Jurkat, Clone E6-1 (cell line): ENCODE measurements around the gene ERVK3-1. TPM values are rescaled to one million over a fixed set of nuclear protein-coding genes. Genes with fewer than 3 reads are reported as not detected.
"Not testable (repeated sequence)": the region's sequence is repeated elsewhere in the genome, so short reads cannot be mapped to it uniquely, and the experiment has no call there.

Source experiments
- DNase-seq: peaks from one replicate; pipeline ENCODE4 v3.0.0-alpha.2; 2011; ENCODE audit warnings: low read depth, low spot score
- H3K4me3 ChIP-seq: 2 replicates; pipeline ENCODE4 v1.5.1; 2011; ENCODE audit warnings: mild to moderate bottlenecking, low read length, control low read depth, moderate library complexity
- polyA plus RNA-seq: library from polyadenylated mRNA; unstranded; fragments of >200 nt; gene quantifications from one replicate; pipeline ENCODE4 v1.2.1, GENCODE V29; 2012; ENCODE audit warnings: missing spikeins; ENCODE audit not compliant: insufficient read length, insufficient read depth

The ERVK3-1 gene, protein sequence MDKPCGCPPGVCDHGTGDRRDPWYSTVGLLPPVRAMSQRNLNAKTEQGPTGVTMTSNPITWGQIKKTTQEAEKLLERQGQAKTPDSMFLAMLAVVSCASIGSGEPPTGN
- 78.5 TPM for polyA plus RNA-seq

DNA sequence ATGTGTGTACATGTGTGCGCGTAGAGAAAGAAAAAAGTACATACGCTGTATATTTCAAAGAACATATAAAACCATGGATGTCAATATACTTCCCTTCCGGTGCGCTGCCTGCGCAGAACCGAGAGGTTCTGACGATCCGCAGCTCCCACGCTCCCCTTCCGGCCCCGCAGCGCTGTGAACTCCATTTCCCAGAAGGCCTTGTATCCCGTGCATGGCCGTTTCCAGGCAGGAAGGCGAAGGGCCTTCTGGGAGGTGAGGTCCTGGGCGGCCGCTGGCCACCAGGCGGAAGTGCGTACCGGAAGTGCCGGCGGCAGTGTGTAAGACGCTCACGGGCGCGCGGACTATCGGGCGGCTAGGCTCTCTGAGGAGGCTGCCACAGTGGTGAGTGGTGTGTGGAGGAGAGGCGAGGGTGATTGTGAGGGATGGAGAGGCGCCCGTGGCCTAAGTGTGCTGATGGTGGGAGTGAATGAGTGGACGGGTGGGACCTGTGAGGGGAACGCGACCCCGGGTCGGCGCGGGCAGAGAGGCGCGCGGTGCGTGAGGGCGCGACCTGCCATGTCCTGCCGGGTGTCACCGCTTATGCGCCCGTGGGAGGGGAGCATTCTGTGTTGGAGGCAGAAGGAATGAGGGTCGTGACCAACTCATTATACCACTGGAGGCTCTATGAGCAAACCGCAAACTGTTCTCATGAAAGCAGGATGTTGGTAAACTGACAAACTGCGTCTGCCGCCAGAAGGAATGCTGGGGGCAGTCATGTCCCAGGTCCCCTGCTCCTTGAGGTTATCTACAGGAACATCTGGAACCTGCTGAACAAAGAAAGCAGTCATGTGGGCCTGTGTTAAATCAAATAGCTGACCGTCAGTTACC lies at the start of gene ERVK3-1:
Gene ERVK3-1, plus strand, starts transcription at position 313 of the 867 bp plus-strand sequence. CDS start 6,792 bp downstream, outside the sequence.
- peak; percentile 95 for DNase-seq

DNA sequence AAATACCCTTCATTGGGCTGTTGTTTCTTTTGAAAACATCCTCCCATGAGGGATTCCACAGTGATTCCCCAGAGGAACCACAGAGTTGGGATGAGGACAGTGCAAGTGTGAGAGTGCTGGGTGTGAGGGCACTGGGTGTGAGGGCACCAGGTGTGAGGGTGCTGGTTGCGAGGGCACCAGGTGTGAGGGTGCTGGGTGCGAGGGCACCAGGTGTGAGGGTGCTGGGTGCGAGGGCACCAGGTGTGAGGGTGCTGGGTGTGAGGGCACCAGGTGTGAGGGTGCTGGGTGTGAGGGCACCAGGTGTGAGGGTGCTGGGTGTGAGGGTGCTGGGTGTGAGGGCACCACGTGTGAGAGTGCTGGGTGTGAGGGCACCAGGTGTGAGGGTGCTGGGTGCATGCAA lies 46.9 kb upstream of the ERVK3-1 start:
- not testable (repeated sequence) for H3K4me3 ChIP-seq, DNase-seq

More for the DNA sequence above, at the start of gene ERVK3-1:
- H3K4me3 ChIP-seq = peak within 1 kb of the TSS; percentile 93

DNA sequence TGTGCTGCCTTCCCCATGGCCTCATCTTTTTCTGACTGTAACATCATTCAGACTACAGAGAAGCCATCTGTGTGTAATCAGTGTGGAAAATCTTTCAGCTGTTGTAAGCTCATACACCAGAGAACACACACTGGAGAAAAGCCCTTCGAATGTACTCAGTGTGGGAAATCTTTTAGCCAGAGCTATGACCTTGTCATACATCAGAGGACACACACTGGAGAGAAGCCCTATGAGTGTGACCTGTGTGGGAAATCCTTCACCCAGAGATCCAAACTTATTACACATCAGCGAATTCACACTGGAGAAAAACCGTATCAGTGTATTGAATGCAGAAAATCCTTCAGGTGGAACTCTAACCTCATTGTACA lies 43.6 kb upstream of the ERVK3-1 start:
- DNase-seq = no peak
- no peak overlapping the region for H3K4me3 ChIP-seq

DNA sequence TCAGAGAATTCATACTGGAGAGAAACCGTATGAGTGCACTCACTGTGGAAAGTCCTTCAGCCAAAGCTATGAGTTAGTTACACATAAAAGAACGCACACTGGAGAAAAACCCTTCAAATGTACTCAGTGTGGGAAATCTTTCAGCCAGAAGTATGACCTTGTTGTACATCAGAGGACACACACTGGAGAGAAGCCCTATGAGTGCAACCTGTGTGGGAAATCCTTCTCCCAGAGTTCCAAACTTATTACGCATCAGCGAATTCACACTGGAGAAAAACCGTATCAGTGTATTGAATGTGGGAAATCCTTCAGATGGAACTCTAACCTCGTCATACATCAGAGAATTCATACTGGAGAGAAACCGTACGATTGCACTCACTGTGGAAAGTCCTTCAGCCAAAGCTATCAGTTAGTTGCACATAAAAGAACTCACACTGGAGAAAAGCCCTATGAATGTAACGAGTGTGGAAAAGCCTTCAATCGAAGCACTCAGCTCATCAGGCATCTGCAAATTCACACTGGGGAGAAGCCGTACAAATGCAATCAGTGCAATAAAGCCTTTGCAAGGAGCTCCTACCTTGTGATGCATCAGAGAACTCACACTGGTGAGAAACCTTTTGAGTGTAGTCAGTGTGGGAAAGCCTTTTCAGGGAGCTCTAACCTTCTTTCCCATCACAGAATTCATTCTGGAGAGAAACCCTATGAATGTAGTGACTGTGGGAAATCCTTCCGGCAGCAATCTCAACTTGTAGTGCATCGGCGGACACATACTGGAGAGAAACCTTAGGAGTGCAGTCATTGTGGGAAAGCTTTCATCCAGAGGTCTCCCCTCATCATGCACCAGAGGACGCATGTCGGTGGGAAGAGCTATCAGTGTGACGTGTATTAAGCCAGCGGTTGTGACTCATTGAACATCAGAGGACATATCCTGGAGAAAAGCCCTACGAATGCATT lies 42.9 kb upstream of the ERVK3-1 start:
- DNase-seq = no peak
- H3K4me3 ChIP-seq = no peak overlapping the region

DNA sequence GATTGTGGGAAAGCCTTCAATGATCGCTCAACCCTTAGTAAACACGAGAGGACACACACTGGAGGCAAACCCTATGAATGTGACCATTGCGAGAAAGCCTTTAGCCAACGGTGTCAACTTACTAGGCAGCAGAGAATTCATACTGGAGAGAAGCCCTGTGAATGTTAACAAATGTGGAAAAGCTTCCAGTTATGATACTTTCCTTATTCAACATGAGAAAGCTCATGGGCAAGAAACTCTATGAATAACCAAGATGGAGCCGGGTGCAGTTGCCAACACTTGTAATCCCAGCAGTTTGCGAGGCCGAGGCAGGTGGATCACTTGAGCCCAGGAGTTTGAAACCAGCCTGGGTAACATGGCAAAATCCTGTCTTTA lies 42.3 kb upstream of the ERVK3-1 start:
- no peak overlapping the region for H3K4me3 ChIP-seq
- no peak for DNase-seq

DNA sequence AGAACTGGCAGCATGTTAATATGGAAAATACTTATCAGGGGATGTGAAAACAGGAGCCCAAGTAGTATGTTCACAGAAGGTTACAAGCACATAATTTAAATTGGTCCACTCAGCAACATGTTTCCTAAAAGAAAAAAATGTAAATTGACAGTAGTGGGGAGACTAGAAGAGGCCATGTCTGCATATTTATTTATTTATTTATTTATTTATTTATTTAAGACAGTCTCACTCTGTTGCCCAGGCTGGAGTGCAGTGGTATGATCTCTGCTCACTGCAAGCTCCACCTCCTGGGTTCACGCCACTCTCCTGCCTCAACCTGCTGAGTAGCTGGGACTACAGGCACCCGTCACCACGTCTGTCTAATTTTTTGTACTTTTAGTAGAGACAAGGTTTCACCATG lies 40.1 kb upstream of the ERVK3-1 start:
- H3K4me3 ChIP-seq = no peak overlapping the region
- no peak for DNase-seq

DNA sequence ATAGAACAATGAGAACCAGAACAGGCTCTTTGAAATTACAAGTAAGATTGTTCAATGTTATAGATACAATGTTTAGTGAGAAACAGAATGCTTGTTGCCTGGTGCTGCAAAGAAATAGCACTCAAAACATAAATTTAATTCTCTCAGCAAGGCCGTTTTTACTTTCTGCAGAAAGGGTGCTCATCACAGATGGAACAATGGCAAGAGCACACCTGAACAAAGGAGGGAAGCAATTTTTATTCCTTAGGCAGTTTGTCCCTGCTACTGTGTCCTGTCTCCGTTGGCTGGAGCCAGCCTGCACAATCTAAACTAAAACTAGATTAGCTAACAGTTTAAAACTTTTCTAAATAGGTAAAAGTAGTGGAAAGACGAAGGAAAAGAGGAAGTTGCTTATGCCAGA lies 36.8 kb upstream of the ERVK3-1 start:
- no peak for DNase-seq
- no peak overlapping the region for H3K4me3 ChIP-seq

DNA sequence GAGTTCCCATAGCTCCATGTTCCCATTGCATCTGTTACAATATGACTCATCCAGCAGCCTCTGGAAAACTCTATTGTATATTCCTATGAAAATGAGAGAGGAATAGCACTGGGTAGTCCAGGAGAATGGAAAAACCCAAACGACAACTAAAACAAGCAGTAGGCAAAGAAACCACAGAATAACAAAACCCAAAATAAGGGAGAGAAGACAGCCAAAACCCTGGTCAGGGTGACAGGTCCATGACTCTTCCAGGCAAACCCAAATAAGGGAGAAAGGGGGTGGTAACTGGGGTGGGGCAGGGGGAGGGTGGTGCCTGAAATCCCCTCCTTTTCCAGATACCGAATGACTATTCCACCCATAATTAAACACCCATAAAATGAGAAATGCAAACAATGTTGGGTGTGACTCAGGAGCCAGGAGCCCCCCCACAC lies 30.4 kb upstream of the ERVK3-1 start:
- no peak overlapping the region for H3K4me3 ChIP-seq
- no peak for DNase-seq

DNA sequence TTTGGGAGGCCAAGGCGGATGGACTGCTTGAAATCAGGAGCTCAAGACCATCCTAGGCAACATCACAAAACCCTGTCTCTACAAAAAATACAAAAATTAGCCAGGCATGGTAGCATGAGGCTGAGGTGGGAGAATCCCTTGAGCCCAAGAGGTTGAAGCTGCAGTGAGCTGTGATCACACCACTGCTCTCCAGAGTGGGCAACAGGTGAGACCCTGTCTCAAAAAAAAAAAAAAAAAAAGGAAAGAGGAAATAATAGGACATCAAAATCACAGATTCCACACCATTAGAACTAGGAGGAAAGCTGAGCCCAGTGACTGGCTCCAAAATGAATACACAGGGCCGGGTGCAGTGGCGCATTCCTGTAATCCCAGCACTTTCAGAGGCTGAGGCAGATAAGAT lies 29.6 kb upstream of the ERVK3-1 start:
- DNase-seq = no peak
- H3K4me3 ChIP-seq = no peak overlapping the region

DNA sequence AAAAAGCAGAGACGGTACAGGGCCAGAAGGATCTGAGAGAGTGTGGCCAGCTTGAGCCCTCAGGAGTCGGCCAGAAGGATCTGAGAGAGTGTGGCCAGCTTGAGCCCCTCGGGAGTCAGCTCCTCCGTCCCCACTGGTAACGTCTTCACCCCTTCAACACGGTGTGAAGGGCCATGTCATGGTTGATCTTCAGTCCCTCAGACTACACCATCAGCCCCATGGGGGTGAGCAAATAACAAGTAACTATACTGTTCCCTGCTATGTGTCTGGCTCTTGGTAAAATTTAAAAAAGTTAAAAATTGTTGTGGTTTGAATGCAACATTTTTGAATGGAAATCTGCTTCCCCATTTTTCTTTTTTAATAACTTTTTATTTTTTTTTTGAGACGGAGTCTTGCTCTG lies 28.0 kb upstream of the ERVK3-1 start:
- no peak for DNase-seq
- no peak overlapping the region for H3K4me3 ChIP-seq

DNA sequence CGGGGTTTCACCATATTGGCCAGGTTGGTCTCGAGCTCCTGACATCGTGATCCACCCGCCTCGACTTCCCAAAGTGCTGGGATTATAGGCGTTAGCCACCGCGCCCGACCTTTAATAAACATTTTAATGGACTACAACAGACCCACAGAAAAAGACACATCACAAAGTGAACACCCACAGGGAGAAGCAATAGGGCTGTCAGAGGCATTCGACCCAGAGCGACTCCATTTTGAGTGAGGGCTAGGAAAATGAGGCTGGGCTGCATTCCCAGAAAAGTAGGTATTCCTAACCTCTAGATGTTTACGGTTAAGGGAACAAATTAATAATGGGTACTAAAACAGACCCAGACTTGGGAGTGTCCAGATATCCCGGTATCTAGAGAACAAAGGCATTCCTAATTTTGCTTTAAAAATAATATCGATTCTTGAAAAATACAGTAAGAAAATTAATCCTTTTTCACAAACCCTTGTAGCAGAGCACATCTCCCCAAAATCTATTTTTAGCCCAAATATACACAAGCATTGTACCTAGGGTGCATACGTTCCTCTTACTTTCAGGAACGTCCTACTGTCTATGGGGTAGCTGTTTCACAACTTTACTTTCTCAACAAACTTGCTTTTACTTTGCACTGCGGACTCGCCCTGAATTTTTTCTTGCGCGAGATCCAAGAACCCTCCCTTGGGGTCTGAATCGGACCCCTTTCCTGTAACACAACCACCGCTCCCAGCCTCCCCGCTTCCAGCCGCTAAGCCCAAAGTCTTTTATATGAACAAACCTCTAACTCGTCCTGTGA lies 27.2 kb upstream of the ERVK3-1 start:
- H3K4me3 ChIP-seq = peak overlapping the region; percentile 71
- DNase-seq = no peak

DNA sequence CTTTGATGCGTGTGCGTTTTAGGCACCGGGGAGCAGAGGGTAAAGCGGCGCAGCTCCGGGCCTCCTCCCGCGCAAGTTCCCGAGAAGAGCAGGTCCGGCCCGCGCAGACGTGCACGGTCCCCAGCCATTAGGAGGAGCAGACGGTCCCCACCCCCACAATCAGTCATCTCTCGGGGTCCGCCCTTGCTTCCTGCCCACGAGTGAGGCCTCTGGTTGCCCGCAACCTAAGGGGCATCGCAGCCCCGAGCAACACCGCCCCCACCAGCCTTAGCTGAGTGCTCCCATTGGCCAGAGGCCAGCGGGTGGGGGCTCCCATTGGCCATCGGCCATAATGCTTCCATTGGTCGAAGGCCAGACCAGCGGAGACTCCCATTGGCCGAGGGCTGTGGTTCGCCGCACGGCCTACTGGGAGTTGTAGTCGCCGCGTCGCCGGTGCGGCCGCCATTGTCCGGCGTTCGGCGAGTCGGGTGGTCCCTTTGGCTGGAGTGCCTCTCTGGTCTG lies 26.6 kb upstream of the ERVK3-1 start, which contains the start of gene ZNF8:
Gene ZNF8, plus strand, starts transcription at position 415 of the 501 bp plus-strand sequence. CDS start 127 bp downstream, outside the sequence.
- peak within 1 kb of the TSS; percentile 71 for H3K4me3 ChIP-seq
- DNase-seq = peak; percentile 97

DNA sequence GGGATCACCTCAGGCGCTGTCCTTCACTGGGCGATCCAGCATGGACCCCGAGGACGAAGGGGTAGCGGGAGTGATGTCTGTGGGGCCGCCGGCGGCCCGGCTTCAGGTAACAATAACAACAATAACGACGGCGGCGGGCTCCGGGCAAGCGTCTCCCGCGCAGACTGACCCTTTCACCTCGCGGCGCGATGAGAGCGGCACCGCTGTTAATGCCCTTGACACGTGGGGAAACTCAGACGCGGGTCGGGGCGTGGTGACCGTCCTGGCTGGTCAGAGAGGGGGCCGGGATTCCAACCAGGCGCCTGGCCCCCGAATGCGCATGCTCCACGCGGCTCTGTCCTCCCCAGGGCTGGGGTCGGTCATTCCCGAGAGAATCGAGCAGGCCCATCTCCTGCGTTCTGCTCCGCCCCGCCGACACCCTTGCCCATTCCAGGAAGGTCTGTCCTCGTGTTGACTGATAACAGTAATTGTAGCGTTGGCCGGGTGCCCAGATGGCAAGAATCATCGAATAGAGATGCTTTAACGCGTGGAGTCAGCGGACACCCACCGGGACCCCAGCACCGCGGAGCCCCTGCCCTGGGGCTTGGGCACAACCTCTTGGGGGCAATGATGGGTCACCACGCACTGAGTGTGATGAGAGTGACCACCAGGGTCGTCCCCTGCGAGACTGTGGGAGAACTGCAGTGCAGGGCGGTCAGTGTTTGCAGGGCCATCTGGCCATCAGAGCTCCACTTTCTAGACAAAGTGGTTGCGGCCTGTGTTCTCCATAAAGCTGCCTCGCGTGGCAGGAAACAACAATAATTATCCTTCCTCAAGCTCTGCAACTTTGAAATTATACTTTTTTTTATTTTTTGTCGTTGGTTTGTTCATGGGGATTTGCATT lies 25.9 kb upstream of the ERVK3-1 start:
- peak overlapping the region; percentile 71 for H3K4me3 ChIP-seq
- DNase-seq = no peak

DNA sequence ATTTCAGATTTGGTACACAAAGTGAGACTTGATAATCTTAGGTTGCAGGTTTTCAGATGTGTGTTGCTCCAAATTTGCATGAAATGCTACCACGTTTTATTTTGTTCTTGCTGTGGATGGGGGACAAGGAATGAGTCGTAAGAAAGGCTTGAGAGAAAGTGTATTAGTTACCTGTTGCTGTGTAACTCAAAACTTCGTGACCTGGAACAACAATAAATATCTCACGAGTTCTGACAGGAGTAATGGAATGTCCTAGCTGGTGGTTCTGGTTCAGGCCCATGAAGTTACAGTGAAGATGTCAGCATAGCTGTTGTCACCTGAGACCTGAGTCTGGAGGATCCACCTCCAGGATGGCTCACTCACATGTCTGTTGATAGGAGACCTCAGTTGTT lies 25.3 kb upstream of the ERVK3-1 start:
- peak overlapping the region; percentile 71 for H3K4me3 ChIP-seq
- no peak for DNase-seq

DNA sequence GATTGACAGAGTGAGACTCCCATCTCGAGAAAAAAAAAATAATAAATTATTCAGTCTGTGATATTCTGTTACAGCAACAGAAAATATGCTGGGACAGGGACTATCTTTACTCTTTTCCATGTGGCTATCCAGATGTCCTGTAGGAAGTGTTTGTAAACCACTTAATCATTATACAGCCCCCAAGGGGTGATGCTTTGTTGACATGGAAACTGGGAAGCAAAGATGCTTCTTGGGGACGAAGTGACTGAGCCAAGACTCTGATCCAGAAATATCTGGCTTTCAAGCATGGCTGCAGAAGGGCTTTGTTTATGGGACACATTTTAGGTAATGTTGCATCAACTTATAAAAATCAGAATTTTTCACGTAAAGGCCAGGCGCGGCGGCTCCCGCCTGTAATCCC lies 21.0 kb upstream of the ERVK3-1 start:
- no peak overlapping the region for H3K4me3 ChIP-seq

DNA sequence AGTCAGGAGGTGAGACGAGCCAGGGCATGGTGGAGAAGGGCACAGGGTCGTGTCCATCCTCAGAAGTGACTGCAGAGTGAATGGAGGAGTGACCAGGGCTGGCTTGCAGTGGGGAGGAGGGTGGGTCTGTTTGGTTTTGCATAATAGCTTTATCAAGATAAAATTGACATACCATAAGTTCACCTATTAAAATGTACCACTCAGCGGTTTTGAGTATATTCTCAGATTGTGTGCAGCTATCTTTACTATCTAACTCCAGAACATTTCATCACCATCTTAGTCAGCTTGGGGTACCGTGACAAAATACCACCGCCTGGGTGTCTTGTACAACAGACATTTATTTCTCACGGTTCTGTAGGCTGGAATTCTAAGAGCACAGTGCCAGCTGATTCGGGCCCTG lies 13.2 kb upstream of the ERVK3-1 start:
- DNase-seq = no peak
- H3K4me3 ChIP-seq = no peak overlapping the region

More for the DNA sequence above, 21.0 kb upstream of the ERVK3-1 start:
- no peak for DNase-seq

DNA sequence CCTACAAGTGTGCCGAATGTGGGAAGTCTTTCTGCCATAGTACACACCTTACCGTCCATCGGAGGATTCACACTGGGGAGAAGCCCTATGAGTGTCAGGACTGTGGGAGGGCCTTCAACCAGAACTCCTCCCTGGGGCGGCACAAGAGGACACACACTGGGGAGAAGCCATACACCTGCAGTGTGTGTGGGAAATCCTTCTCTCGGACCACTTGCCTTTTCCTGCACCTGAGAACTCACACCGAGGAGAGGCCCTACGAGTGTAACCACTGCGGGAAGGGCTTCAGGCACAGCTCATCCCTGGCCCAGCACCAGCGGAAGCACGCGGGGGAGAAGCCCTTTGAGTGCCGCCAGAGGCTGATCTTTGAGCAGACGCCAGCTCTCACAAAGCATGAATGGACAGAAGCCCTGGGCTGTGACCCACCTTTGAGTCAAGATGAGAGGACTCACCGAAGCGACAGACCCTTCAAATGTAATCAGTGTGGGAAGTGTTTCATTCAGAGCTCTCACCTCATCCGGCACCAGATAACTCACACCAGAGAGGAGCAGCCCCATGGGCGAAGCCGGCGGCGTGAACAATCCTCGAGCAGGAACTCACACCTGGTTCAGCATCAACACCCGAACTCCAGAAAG lies 10.3 kb upstream of the ERVK3-1 start:
- H3K4me3 ChIP-seq = no peak overlapping the region
- no peak for DNase-seq
